IMR-90 (cell line): ENCODE results near the gene KRT78. TPM values are rescaled to one million over a fixed set of nuclear protein-coding genes. Genes with fewer than 3 reads are reported as not detected.
"Not testable (repeated sequence)": the region's sequence is repeated elsewhere in the genome, so short reads cannot be mapped to it uniquely, and the experiment has no call there.

Experiments
- ATAC-seq: fragments of 200-7000 bp; cut with Tn5 transposase; 2 replicates; pipeline ENCODE4 v1.9.1; 2020; ENCODE audit warnings: low read depth, mild to moderate bottlenecking, moderate library complexity
- BruUV-seq: library from RNA; stranded (reverse); fragments of 400-500 nt; replicated peaks from 2 replicates; lab custom pipeline; 2021; lab: Mats Ljungman, UMichigan
- CTCF ChIA-PET: fragments of 300-600 bp; formaldehyde crosslinking; extraction: SDS; loops from one replicate; lab custom pipeline; 2021; ENCODE audit warnings: antibody characterized with exemption; lab: Yijun Ruan, JAX
- POLR2A ChIA-PET: fragments of 300-600 bp; sonication (Branson Sonifier 250); formaldehyde crosslinking; loops from one replicate; lab custom pipeline; 2022; ENCODE audit warnings: antibody characterized with exemption; ENCODE audit not compliant: unreplicated experiment; lab: Charles Lee
- DNase-seq: peaks from one replicate; pipeline ENCODE4 v3.0.0; 2013
- H2AFZ ChIP-seq: replicated peaks from 2 replicates; pipeline ENCODE3; 2013; ENCODE audit warnings: low read length, mild to moderate bottlenecking; ENCODE audit not compliant: poor library complexity
- H2AK5ac ChIP-seq: 2 replicates; pipeline ENCODE4 v1.6.1; 2013; ENCODE audit warnings: low read depth, low read length, inconsistent platforms
- H2AK9ac ChIP-seq: replicated peaks from 2 replicates; pipeline ENCODE3; 2013; ENCODE audit warnings: mild to moderate bottlenecking, low read depth, low read length, moderate library complexity; ENCODE audit not compliant: poor library complexity
- H2BK120ac ChIP-seq: 2 replicates; pipeline ENCODE4 v1.6.1; 2013; ENCODE audit warnings: low read depth, low read length, inconsistent platforms
- H2BK15ac ChIP-seq: 3 replicates; pipeline ENCODE4 v1.6.1; 2013; ENCODE audit warnings: low read depth, low read length, inconsistent platforms
- H2BK20ac ChIP-seq: 2 replicates; pipeline ENCODE4 v1.6.1; 2013; ENCODE audit warnings: low read depth, mild to moderate bottlenecking, inconsistent platforms, low read length, moderate library complexity
- H2BK5ac ChIP-seq: 2 replicates; pipeline ENCODE4 v1.6.1; 2013; ENCODE audit warnings: mild to moderate bottlenecking, low read depth, low read length, inconsistent platforms; ENCODE audit not compliant: poor library complexity, severe bottlenecking
- H3K14ac ChIP-seq: replicated peaks from 2 replicates; pipeline ENCODE4 v1.6.1; 2013; ENCODE audit warnings: low read depth, low read length, inconsistent platforms
- H3K18ac ChIP-seq: 2 replicates; pipeline ENCODE4 v1.6.1; 2013; ENCODE audit warnings: low read depth, low read length, control low read depth
- H3K23ac ChIP-seq: 2 replicates; pipeline ENCODE4 v1.6.1; 2013; ENCODE audit warnings: low read depth, low read length, inconsistent platforms
- H3K27ac ChIP-seq: 2 replicates; pipeline ENCODE4 v1.5.1; 2013; ENCODE audit warnings: mild to moderate bottlenecking, control low read depth, low read length; ENCODE audit not compliant: insufficient read depth
- H3K27me3 ChIP-seq: 2 replicates; pipeline ENCODE4 v1.6.1; 2013; ENCODE audit warnings: low read length; ENCODE audit not compliant: control insufficient read depth, insufficient read depth
- H3K36me3 ChIP-seq: 2 replicates; pipeline ENCODE4 v1.6.1; 2013; ENCODE audit warnings: low read length, mixed read lengths; ENCODE audit not compliant: control insufficient read depth, insufficient read depth
- H3K4ac ChIP-seq: 2 replicates; pipeline ENCODE4 v1.6.1; 2013; ENCODE audit warnings: low read depth, low read length, inconsistent platforms
- H3K4me1 ChIP-seq: 2 replicates; pipeline ENCODE4 v1.6.1; 2013; ENCODE audit warnings: low read length, mixed read lengths; ENCODE audit not compliant: control insufficient read depth, insufficient read depth
- H3K4me2 ChIP-seq: 2 replicates; pipeline ENCODE4 v1.6.1; 2013; ENCODE audit warnings: low read depth, mild to moderate bottlenecking, control low read depth, low read length, moderate library complexity
- H3K4me3 ChIP-seq: 2 replicates; pipeline ENCODE4 v1.5.1; 2013; ENCODE audit warnings: low read depth, mild to moderate bottlenecking, control low read depth, low read length, moderate library complexity; ENCODE audit not compliant: insufficient read depth
- H3K56ac ChIP-seq: 2 replicates; pipeline ENCODE4 v1.6.1; 2013; ENCODE audit warnings: low read length, inconsistent platforms; ENCODE audit not compliant: insufficient read depth; ENCODE audit errors: extremely low read depth
- H3K79me1 ChIP-seq, 2 experiments: 2 replicates each; pipeline ENCODE4 v1.6.1; 2013; ENCODE audit warnings: low read length in 2 of 2, inconsistent platforms in 1 of 2, low read depth in 1 of 2
- H3K9ac ChIP-seq: 2 replicates; pipeline ENCODE4 v1.6.1; 2013; ENCODE audit warnings: low read depth, low read length, control low read depth
- H3K9me1 ChIP-seq: 2 replicates; pipeline ENCODE4 v1.6.1; 2013; ENCODE audit warnings: low read length, inconsistent platforms; ENCODE audit not compliant: insufficient read depth
- H3K9me3 ChIP-seq: 2 replicates; pipeline ENCODE4 v1.6.1; 2013; ENCODE audit warnings: low read length; ENCODE audit not compliant: control insufficient read depth, insufficient read depth
- H4K20me1 ChIP-seq: 2 replicates; pipeline ENCODE4 v1.6.1; 2013; ENCODE audit warnings: low read length, inconsistent platforms; ENCODE audit not compliant: insufficient read depth
- H4K5ac ChIP-seq: 2 replicates; pipeline ENCODE4 v1.6.1; 2013; ENCODE audit warnings: mild to moderate bottlenecking, low read depth, low read length, control low read depth
- H4K8ac ChIP-seq, 2 experiments: 2 replicates each; pipeline ENCODE4 v1.6.1; 2013; ENCODE audit warnings: low read depth in 2 of 2, low read length in 2 of 2, control low read depth in 1 of 2, inconsistent platforms in 1 of 2
- H4K91ac ChIP-seq: 2 replicates; pipeline ENCODE4 v1.6.1; 2013; ENCODE audit warnings: low read depth, low read length, inconsistent platforms; ENCODE audit not compliant: insufficient read depth
- WGBS, 2 experiments: methylation state at CpG; one replicate each; pipeline versions ENCODE4 v1.1.5 to v1.1.7; 2013; ENCODE audit warnings: missing lambda C conversion rate in 2 of 2; ENCODE audit not compliant: insufficient read length in 1 of 2; ENCODE audit errors: extremely low coverage in 2 of 2; 5-methylcytosine and 5-hydroxymethylcytosine counted together
- dilution Hi-C: fragments of 300-500 bp; cut with HindIII; formaldehyde crosslinking; loops from one replicate; pipeline ENCODE4 v1.14.3; 2018; ENCODE audit warnings: low sequenced_read_pairs; ENCODE audit not compliant: unreplicated experiment
- in situ Hi-C: fragments of 300-500 bp; cut with MboI; formaldehyde crosslinking; loops from 3 replicates; pipeline ENCODE4 v1.14.3; 2019; ENCODE audit warnings: low sequenced_read_pairs, inconsistent platforms, mixed read lengths
- intact Hi-C: fragments of 100-400 bp; cut with micrococcal nuclease; formaldehyde crosslinking; loops from 2 replicates; pipeline ENCODE4 v1.10.0; 2022
- polyA plus RNA-seq, 3 experiments: library from polyadenylated mRNA; depleted of rRNA; stranded (reverse); fragments of >200 nt; gene quantifications; 2 replicates each; pipeline ENCODE4 v1.2.3, GENCODE V29; 2012; ENCODE audit warnings: low replicate concordance in 1 of 3
- total RNA-seq: library from RNA; depleted of rRNA; stranded (reverse); fragments of >200 nt; gene quantifications from 2 replicates; pipeline ENCODE4 v1.2.3, GENCODE V29; 2012

The KRT78 gene
- total and polyA plus RNA-seq, 2 of the 4 experiments (the other 2 are of a cell fraction), result not detected

- H2AFZ ChIP-seq, H3K4me3 ChIP-seq, CTCF ChIA-PET, H2AK9ac ChIP-seq, H4K20me1 ChIP-seq, H4K5ac ChIP-seq, ATAC-seq, dilution Hi-C loops, H3K27ac ChIP-seq, POLR2A ChIA-PET, H3K14ac ChIP-seq, DNase-seq, H3K56ac ChIP-seq, H2BK15ac ChIP-seq, H3K4me1 ChIP-seq, intact Hi-C loops, H3K9ac ChIP-seq, H3K4ac ChIP-seq, H3K4me2 ChIP-seq, in situ Hi-C loops, H3K23ac ChIP-seq, H2BK5ac ChIP-seq, H4K8ac ChIP-seq, H3K36me3 ChIP-seq, H2BK20ac ChIP-seq, H3K9me1 ChIP-seq, H2AK5ac ChIP-seq, H3K79me1 ChIP-seq, H4K91ac ChIP-seq, BruUV-seq, H3K18ac ChIP-seq, H2BK120ac ChIP-seq, H3K9me3 ChIP-seq: not testable (repeated sequence)
- 60% methylated on average over 1 of the region's 2 CpGs; no CpG with 5 or more reads in 1 of the 2 experiments for WGBS, 2 experiments
- H3K27me3 ChIP-seq, result peaks cover 23% of the 10 kb centered on the region
Observed at GRCh38 chr12:52795332-52795674, 53.5 kb downstream of the KRT78 start.
